GM13976 (cell line): Measurements from ENCODE around the gene CFAP68.

Experiments
- DNase-seq: peaks from one replicate; pipeline ENCODE4 v3.0.0; 2012; ENCODE audit warnings: low spot score
- in situ Hi-C: fragments of 300-500 bp; cut with MboI; formaldehyde crosslinking; loops from one replicate; pipeline ENCODE4 v1.12.0; 2022; ENCODE audit warnings: low sequenced_read_pairs, mixed read lengths, inconsistent platforms; ENCODE audit not compliant: unreplicated experiment
- TF ChIP-seq, protein P1 (sequence below): IDR thresholded peaks from 2 replicates; pipeline ENCODE4 v1.5.1; 2012; ENCODE audit warnings: borderline replicate concordance, mild to moderate bottlenecking; ENCODE audit not compliant: insufficient read depth; ENCODE audit errors: extremely low read depth, missing control alignments, control extremely low read depth

The CFAP68 gene

DNA sequence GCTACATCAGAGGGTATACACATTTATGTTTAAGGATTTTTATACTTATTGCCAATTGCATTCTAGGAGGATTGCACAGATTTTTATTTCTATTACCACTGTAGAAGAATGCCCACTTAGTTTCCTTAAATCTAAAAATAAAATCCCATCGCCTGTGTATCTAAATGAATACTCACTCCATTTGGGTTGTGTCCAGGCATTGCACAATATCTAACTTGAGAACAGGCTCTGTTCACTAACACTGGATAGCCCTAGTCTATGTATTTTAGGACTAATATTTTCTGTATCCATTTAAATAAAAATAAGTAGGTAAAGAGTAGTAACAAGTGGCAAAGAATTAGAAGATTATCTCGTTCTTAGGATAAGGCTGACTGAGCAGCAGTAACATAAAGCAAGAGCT, 43.5 kb downstream of the CFAP68 start:
- DNase-seq: no peak
- TF ChIP-seq, protein P1, sequence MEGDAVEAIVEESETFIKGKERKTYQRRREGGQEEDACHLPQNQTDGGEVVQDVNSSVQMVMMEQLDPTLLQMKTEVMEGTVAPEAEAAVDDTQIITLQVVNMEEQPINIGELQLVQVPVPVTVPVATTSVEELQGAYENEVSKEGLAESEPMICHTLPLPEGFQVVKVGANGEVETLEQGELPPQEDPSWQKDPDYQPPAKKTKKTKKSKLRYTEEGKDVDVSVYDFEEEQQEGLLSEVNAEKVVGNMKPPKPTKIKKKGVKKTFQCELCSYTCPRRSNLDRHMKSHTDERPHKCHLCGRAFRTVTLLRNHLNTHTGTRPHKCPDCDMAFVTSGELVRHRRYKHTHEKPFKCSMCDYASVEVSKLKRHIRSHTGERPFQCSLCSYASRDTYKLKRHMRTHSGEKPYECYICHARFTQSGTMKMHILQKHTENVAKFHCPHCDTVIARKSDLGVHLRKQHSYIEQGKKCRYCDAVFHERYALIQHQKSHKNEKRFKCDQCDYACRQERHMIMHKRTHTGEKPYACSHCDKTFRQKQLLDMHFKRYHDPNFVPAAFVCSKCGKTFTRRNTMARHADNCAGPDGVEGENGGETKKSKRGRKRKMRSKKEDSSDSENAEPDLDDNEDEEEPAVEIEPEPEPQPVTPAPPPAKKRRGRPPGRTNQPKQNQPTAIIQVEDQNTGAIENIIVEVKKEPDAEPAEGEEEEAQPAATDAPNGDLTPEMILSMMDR: no peak
- in situ Hi-C loops: no loop called here

DNA sequence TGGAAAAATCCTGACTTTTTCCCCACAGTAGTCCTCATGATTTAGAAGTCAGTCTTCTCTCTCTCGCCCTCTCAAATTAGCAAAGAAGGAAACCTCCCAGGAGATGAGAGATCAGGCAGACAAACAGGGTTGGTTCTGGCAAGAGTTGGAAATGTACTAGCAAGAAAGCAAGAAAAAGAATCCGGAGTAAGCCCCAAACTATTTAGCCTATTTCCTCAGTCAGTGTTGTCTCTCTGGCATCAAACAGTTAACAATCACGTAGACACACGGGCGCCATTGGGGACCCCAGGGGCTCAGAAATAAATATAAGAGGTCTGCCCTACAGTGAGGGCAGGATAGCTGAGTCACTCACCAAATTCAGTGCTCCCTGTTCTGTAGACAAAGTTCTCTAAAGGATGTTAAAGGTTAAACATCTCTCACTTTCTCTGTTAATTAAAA, 44.0 kb downstream of the CFAP68 start:
- in situ Hi-C loops: no loop called here
- DNase-seq: no peak
- TF ChIP-seq, protein P1: no peak

DNA sequence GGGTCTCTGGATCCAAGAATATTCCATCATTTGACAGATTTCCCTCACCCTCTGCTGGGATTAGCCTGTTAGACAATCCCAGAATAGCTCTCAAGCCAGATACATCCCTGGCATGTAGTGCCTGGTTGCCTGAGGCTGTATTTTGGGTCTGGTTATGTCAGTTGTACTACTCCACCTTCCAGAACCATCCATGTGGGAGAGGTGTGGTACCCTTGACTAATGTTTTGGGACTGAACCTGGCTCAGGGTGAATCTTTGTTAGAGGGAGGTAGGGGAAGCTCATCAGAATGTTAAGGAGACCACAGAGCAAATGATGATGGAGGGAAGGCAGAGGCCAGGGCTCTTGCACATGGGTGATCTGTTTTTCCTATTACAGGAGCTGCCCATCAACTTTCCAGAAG, 44.6 kb downstream of the CFAP68 start:
- no peak for DNase-seq
- in situ Hi-C loops: no loop called here
- TF ChIP-seq, protein P1: no peak

DNA sequence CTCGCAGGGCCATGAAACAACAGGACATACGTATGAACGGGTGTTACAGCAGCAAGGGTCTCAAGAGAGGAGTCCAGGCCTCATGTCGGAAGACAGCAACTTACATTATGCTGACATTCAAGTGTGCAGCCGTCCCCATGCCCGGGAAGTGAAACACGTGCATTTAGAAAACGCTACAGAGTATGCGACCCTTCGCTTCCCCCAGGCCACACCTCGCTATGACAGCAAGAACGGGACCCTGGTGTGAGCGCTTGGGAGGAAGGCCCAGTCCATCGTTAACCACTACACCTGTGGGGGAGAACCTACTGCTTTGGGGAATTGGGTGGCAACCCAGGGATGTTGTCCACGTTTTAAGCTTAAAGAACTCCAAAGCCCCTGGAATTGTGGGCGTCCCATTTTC, 46.6 kb downstream of the CFAP68 start:
- in situ Hi-C loops: no loop called here
- no peak for DNase-seq
- TF ChIP-seq, protein P1: no peak

DNA sequence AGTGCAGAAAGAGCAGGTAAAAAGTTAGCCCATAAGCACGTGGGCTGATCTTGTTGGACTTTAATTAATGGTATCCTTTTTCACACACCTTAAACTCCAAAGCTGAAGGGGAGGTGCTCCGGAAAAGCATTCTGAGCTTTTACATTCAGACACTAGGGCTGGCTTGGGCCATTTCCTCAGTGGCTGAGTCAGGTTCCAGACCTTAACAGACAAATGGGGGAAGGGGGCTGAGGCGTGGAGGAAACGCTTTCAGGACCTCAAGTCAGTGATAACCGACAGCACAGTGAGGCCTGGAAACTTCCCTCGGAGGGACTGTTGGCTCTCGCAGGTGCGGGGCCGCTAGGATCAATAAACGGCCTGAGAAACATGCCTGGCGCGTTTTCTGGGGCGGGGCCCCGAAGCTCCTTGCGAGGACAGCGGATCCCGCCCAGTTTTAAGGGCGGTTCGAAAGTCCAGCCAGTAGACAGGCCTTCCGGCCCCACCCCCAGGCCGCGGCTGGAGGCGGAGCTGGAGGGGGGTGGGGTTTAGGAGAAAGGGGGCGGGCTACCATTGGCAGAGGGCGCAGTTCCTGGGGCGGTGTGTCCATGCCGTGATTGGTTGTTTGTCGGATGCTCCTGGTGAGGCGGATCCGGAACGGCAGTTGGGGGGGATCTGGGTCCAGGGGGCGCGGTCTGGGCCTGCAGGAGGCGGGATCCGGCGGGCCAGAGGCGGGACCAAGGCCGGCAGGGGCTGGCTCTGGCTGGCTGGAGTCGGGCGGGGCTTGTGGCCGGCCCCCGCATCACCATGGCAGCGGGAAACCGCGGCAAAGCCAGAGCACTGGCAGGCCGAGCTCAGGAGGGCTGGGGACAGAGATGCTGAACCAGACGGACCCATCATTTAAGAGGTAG, 47.4 kb downstream of the CFAP68 start:
- in situ Hi-C loops: no loop called here
- DNase-seq: peak; percentile 99
- TF ChIP-seq, protein P1: no peak

DNA sequence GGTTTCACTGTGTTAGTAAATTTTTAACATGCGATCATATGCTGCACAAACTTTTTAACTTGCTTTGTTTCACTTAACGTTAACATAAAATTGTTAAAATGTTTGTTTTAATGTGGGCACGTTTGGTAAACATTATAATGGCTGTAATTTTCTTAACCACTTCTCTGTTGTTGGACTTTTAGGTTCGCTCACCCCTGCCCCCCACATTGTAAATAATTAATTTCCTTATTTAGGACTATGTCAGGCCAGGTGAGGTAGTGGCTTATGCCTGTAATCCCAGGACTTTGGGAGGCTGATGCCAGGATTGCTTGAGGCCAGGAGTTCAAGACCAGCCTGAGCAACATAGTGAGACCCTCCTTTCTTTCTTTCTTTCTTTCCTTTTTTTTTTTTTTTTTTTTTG, 51.1 kb downstream of the CFAP68 start:
- in situ Hi-C loops: no loop called here
- DNase-seq: no peak
- TF ChIP-seq, protein P1: no peak
